GM21447 (cell line): ENCODE measurements around the gene PRKAB2.
"Not testable (repeated sequence)": the region's sequence is repeated elsewhere in the genome, so short reads cannot be mapped to it uniquely, and the experiment has no call there.

Experiments
- ATAC-seq: cut with Tn5 transposase; IDR thresholded peaks from one replicate; pipeline ENCODE4 v1.9.1; 2021; ENCODE audit not compliant: unreplicated experiment

PRKAB2 gene

GRCh38 chr1:147172168-147173016 lies at the start of gene PRKAB2:
Gene PRKAB2 (minus strand): TSS chr1:147172470. CDS start chr1:147172144, 326 bp downstream.
- ATAC-seq: peak; percentile 77

- ATAC-seq: no peak
Measured at GRCh38 chr1:147218606-147219005, 46.3 kb upstream of the PRKAB2 start.

- ATAC-seq: no peak
Measured at GRCh38 chr1:147217141-147217540, 44.9 kb upstream of the PRKAB2 start.

GRCh38 chr1:147216124-147216523 lies 43.9 kb upstream of the PRKAB2 start:
- no peak for ATAC-seq

GRCh38 chr1:147215540-147215916 lies 43.3 kb upstream of the PRKAB2 start:
- no peak for ATAC-seq

GRCh38 chr1:147214842-147215539 lies 42.7 kb upstream of the PRKAB2 start:
- no peak for ATAC-seq

GRCh38 chr1:147214325-147214724 lies 42.1 kb upstream of the PRKAB2 start:
- ATAC-seq: no peak

- no peak for ATAC-seq
Measured at GRCh38 chr1:147213271-147213670, 41.0 kb upstream of the PRKAB2 start.

GRCh38 chr1:147211577-147211976 lies 39.3 kb upstream of the PRKAB2 start:
- ATAC-seq: no peak

GRCh38 chr1:147210987-147211386 lies 38.7 kb upstream of the PRKAB2 start:
- ATAC-seq: no peak

GRCh38 chr1:147209825-147210821 lies 37.9 kb upstream of the PRKAB2 start:
- no peak for ATAC-seq

- no peak for ATAC-seq
Measured at GRCh38 chr1:147208619-147209018, 36.3 kb upstream of the PRKAB2 start.

- ATAC-seq: no peak
Measured at GRCh38 chr1:147207192-147207591, 34.9 kb upstream of the PRKAB2 start.

GRCh38 chr1:147204080-147204479 lies 31.8 kb upstream of the PRKAB2 start:
- no peak for ATAC-seq

GRCh38 chr1:147202576-147202975 lies 30.3 kb upstream of the PRKAB2 start:
- no peak for ATAC-seq

- no peak for ATAC-seq
Measured at GRCh38 chr1:147201786-147202185, 29.5 kb upstream of the PRKAB2 start.

- ATAC-seq: no peak
Measured at GRCh38 chr1:147201276-147201675, 29.0 kb upstream of the PRKAB2 start.

- ATAC-seq: not testable (repeated sequence)
Measured at GRCh38 chr1:147197324-147197723, 25.1 kb upstream of the PRKAB2 start.

GRCh38 chr1:147189514-147189913 lies 17.2 kb upstream of the PRKAB2 start:
- ATAC-seq: no peak

GRCh38 chr1:147185432-147185831 lies 13.2 kb upstream of the PRKAB2 start:
- ATAC-seq: no peak
